Smooth muscle cell (in vitro differentiated cells): Measurements from ENCODE around the gene SPTAN1. TPM values are rescaled to one million over a fixed set of nuclear protein-coding genes. Genes with fewer than 3 reads are reported as not detected.

Source experiments
- DNase-seq: peaks from one replicate; lab custom pipeline; 2025; ENCODE audit not compliant: unreplicated experiment; lab: John Stamatoyannopoulos, UW
- H2AFZ ChIP-seq: fragments of 200-600 bp; sonication (generic); 2 replicates; pipeline ENCODE4 v1.6.0; 2016; ENCODE audit warnings: antibody characterized with exemption, low read depth, mild to moderate bottlenecking
- H3F3A ChIP-seq: fragments of 200-600 bp; sonication (generic); 2 replicates; pipeline ENCODE4 v1.6.0; 2017; ENCODE audit warnings: antibody characterized with exemption, low read depth
- H3K27ac ChIP-seq: fragments of 200-600 bp; sonication (generic); 2 replicates; pipeline ENCODE4 v1.5.1; 2016; ENCODE audit warnings: low read depth, mild to moderate bottlenecking
- H3K27me3 ChIP-seq: fragments of 200-600 bp; sonication (generic); 2 replicates; pipeline ENCODE4 v1.6.1; 2016; ENCODE audit warnings: low read depth, mild to moderate bottlenecking
- H3K36me3 ChIP-seq: fragments of 200-600 bp; sonication (generic); 2 replicates; pipeline ENCODE4 v1.5.1; 2016; ENCODE audit warnings: low read depth
- H3K4me1 ChIP-seq: fragments of 200-600 bp; sonication (generic); 2 replicates; pipeline ENCODE4 v1.5.1; 2016; ENCODE audit warnings: low read depth
- H3K4me2 ChIP-seq: fragments of 200-600 bp; sonication (generic); 2 replicates; pipeline ENCODE4 v1.6.0; 2016; ENCODE audit warnings: mild to moderate bottlenecking
- H3K4me3 ChIP-seq: fragments of 200-600 bp; sonication (generic); 2 replicates; pipeline ENCODE4 v1.5.1; 2016; ENCODE audit warnings: mild to moderate bottlenecking
- H3K79me2 ChIP-seq: fragments of 200-600 bp; sonication (generic); 2 replicates; pipeline ENCODE4 v1.6.0; 2016; ENCODE audit warnings: low read depth, mild to moderate bottlenecking
- H3K9ac ChIP-seq: fragments of 200-600 bp; sonication (generic); 2 replicates; pipeline ENCODE4 v1.6.0; 2016; ENCODE audit warnings: low read depth
- H3K9me3 ChIP-seq: fragments of 200-600 bp; sonication (generic); replicated peaks from 2 replicates; pipeline ENCODE4 v1.5.1; 2016; ENCODE audit warnings: low read depth
- H4K20me1 ChIP-seq: fragments of 200-600 bp; sonication (generic); 2 replicates; pipeline ENCODE4 v1.6.0; 2016; ENCODE audit warnings: low read depth
- WGBS: methylation state at CpG from one replicate; pipeline ENCODE4 v1.1.7; 2016; ENCODE audit warnings: low lambda C conversion rate; 5-methylcytosine and 5-hydroxymethylcytosine counted together
- polyA plus RNA-seq: library from polyadenylated mRNA; unstranded; fragments of >200 nt; fragmentation: Nextera tagmentation; extraction: Ambion mirVana; gene quantifications from 2 replicates; pipeline ENCODE4 v1.2.1, GENCODE V29; 2016
- total RNA-seq: library from RNA; depleted of rRNA; stranded (reverse); fragments of >200 nt; gene quantifications from 2 replicates; pipeline ENCODE4 v1.2.3, GENCODE V29; 2014
- TF ChIP-seq, protein P1 (sequence below): fragments of 200-600 bp; sonication (generic); IDR thresholded peaks from 2 replicates; pipeline ENCODE4 v1.5.1; 2017; ENCODE audit warnings: borderline replicate concordance, mild to moderate bottlenecking, antibody characterized with exemption; ENCODE audit not compliant: insufficient read depth, poor library complexity, severe bottlenecking

The SPTAN1 gene
- total and polyA plus RNA-seq, 2 experiments from 2014 or later: 84.9 to 145 TPM

DNA sequence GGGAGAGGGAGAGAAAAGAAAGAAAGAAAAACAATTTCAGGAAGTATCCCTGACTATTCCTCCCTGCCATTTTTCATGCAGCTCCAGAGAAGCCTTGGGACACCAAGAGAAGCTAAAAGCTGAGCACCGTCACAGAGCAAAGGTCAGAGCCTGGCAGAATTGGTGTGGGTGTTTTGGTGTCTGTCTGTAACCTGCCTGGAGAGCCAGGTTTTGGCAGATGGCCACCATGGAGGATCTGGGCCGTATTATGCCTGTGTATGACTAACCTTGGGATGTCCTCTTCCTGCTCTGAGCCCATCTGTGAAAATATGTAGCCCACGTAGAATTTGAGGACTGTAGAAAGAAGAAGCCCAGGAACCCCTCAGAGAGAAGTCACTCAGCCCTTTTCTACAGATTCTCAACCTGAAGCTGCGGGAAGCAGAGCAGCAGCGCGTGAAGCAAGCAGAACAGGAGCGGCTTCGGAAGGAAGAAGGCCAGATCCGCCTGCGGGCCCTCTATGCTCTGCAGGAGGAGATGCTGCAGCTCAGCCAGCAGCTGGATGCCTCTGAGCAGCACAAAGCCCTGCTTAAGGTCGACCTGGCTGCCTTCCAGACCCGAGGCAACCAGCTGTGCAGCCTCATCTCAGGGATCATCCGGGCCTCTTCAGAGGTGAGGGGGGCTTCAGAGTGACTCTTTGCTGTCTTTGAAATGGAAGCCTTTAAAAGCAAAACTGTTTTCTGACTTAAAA, 29.0 kb upstream of the SPTAN1 start:
- 74% methylated on average over 13 of the region's 13 CpGs for whole genome bisulfite sequencing
- Histone ChIP-seq H3K27ac (no peak overlapping the region), H3K9ac (no peak overlapping the region), H3K9me3 (no peaks in the 10 kb centered on the region), H3K27me3 (no peaks in the 10 kb centered on the region), H3K36me3 (no peaks in the 10 kb centered on the region), H2AFZ (no peak overlapping the region), H3K4me1 (peaks cover 5% of the 10 kb centered on the region), H3K4me2 (no peak overlapping the region), H3F3A (peaks cover 4% of the 10 kb centered on the region), H3K4me3 (no peak overlapping the region), H4K20me1 (no peaks in the 10 kb centered on the region), H3K79me2 (no peaks in the 10 kb centered on the region)
- TF ChIP-seq, protein P1, sequence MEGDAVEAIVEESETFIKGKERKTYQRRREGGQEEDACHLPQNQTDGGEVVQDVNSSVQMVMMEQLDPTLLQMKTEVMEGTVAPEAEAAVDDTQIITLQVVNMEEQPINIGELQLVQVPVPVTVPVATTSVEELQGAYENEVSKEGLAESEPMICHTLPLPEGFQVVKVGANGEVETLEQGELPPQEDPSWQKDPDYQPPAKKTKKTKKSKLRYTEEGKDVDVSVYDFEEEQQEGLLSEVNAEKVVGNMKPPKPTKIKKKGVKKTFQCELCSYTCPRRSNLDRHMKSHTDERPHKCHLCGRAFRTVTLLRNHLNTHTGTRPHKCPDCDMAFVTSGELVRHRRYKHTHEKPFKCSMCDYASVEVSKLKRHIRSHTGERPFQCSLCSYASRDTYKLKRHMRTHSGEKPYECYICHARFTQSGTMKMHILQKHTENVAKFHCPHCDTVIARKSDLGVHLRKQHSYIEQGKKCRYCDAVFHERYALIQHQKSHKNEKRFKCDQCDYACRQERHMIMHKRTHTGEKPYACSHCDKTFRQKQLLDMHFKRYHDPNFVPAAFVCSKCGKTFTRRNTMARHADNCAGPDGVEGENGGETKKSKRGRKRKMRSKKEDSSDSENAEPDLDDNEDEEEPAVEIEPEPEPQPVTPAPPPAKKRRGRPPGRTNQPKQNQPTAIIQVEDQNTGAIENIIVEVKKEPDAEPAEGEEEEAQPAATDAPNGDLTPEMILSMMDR: no peak
- DNase-seq: no peak

DNA sequence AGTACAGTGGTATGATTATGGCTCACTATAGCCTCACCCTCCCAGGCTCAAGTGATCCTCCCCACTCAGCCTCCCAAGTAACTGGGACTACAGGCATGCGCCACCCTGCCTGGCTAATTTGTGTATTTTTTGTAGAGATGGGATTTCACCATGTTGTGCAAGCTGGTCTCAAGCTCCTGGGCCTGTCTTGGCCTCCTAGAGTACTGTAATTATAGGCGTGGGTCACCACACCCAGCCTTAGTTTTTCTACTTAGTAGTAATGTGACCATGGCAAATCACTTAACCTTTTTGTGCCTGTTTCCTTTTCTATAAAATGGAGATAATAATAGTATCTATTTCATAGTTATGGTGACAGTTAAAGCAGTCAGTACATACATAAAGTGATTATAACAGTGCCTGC, 25.7 kb upstream of the SPTAN1 start:
- H3K4me3 ChIP-seq: no peak overlapping the region
- no peaks in the 10 kb centered on the region for H3K36me3 ChIP-seq
- H3K9ac ChIP-seq: no peak overlapping the region
- H3K9me3 ChIP-seq: no peaks in the 10 kb centered on the region
- no peak for DNase-seq
- no peak overlapping the region for H3K4me2 ChIP-seq
- no peaks in the 10 kb centered on the region for H4K20me1 ChIP-seq
- H3K4me1 ChIP-seq: peaks cover 5% of the 10 kb centered on the region
- TF ChIP-seq, protein P1: no peak
- peaks cover 11% of the 10 kb centered on the region for H3F3A ChIP-seq
- no peaks in the 10 kb centered on the region for H3K79me2 ChIP-seq
- no peak overlapping the region for H3K27ac ChIP-seq
- H3K27me3 ChIP-seq: no peaks in the 10 kb centered on the region
- WGBS: 86% methylated on average over 2 of the region's 2 CpGs
- H2AFZ ChIP-seq: no peak overlapping the region

DNA sequence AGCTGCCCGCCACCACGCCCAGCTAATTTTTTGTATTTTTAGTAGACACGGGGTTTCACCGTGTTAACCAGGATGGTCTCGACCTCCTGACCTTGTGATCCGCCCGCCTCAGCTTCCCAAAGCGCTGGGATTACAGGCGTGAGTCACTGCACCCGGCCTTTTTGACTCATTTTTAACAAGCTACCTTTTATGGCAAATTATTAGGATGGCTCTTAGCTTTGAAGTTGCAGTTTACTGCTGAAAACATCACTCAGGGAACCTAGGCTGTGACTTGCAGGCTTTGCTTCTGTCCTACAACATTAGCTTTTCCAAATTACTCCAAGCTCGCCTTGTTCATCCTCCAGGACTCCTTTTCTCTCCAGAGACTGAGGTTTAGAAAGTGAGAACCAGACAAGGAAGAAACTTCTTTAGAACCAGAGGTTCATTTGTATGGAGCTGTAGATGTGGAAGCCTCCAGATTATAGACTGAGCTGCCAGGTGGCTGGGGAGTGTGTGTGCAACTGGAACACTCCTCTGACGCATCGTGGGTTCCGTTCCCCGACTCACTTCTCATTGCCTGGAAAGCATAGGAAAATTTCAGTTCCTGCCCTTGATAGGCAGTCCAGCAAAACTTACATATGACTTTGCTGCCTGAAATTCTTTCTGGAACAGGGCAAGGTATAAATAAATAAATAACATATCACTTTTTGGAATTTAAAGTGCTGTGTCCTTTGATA, 23.8 kb upstream of the SPTAN1 start:
- H3K9ac ChIP-seq: no peak overlapping the region
- peak overlapping the region; percentile 46 for H3K27ac ChIP-seq
- no peak overlapping the region for H3K4me3 ChIP-seq
- H3K79me2 ChIP-seq: no peaks in the 10 kb centered on the region
- no peaks in the 10 kb centered on the region for H3K36me3 ChIP-seq
- H3K4me2 ChIP-seq: peak overlapping the region; percentile 4
- no peak for DNase-seq
- H3K4me1 ChIP-seq: peaks cover 2% of the 10 kb centered on the region
- no peaks in the 10 kb centered on the region for H3K27me3 ChIP-seq
- no peaks in the 10 kb centered on the region for H4K20me1 ChIP-seq
- peaks cover 11% of the 10 kb centered on the region for H3F3A ChIP-seq
- H3K9me3 ChIP-seq: no peaks in the 10 kb centered on the region
- H2AFZ ChIP-seq: no peak overlapping the region
- 31% methylated on average over 15 of the region's 15 CpGs for WGBS
- TF ChIP-seq, protein P1: no peak
